Spleen (tissue), 11 donors: ENCODE data around the gene SPDEF. TPM values are rescaled to one million over a fixed set of nuclear protein-coding genes. Genes with fewer than 3 reads are reported as not detected.

Source experiments
- DNase-seq: peaks from one replicate; pipeline ENCODE4 v3.0.0-alpha.2; 2020
- H3K27ac ChIP-seq, 8 donors: fragments of 200-600 bp; sonication (generic) in 7 of 8; 1 replicate in 4 of 8; 2 replicates in 4 of 8; pipeline versions ENCODE4 v1.5.0 to v1.8.0; 2016 to 2021; ENCODE audit warnings: inconsistent platforms in 4 of 8, mild to moderate bottlenecking in 4 of 8, moderate library complexity in 1 of 8
- H3K27me3 ChIP-seq, 7 donors: fragments of 200-600 bp; sonication (generic) in 6 of 7; replicated peaks in 1 of 7; 1 replicate in 4 of 7; 2 replicates in 3 of 7; pipeline versions ENCODE4 v1.5.0 to v1.8.0; 2016 to 2021; ENCODE audit warnings: inconsistent platforms in 3 of 7, mild to moderate bottlenecking in 1 of 7
- H3K36me3 ChIP-seq, 6 donors: fragments of 200-600 bp; sonication (generic) in 5 of 6; 1 replicate in 4 of 6; 2 replicates in 2 of 6; pipeline versions ENCODE4 v1.5.0 to v1.8.0; 2016 to 2021; ENCODE audit warnings: inconsistent platforms in 2 of 6
- H3K4me1 ChIP-seq, 6 donors: fragments of 200-600 bp; sonication (generic) in 5 of 6; 1 replicate in 3 of 6; 2 replicates in 3 of 6; pipeline versions ENCODE4 v1.5.0 to v1.8.0; 2016 to 2021; ENCODE audit warnings: inconsistent platforms in 3 of 6
- H3K4me3 ChIP-seq, 8 donors: fragments of 200-600 bp; sonication (generic) in 7 of 8; 1 replicate in 4 of 8; 2 replicates in 4 of 8; pipeline versions ENCODE4 v1.5.0 to v1.8.0; 2016 to 2021; ENCODE audit warnings: inconsistent platforms in 4 of 8, mild to moderate bottlenecking in 4 of 8, moderate library complexity in 2 of 8
- H3K9me3 ChIP-seq, 8 donors: fragments of 200-600 bp; sonication (generic) in 7 of 8; 1 replicate in 4 of 8; 2 replicates in 4 of 8; pipeline versions ENCODE4 v1.5.0 to v1.8.0; 2016 to 2021; ENCODE audit warnings: inconsistent platforms in 4 of 8
- CTCF ChIP-seq, 11 experiments: fragments of 200-600 bp in 7 of 11; fragments of 450-650 bp in 4 of 11; sonication (generic) in 4 of 11; IDR thresholded peaks in 8 of 11; conservative IDR thresholded peaks in 3 of 11; 1 replicate in 7 of 11; 2 replicates in 4 of 11; pipeline versions ENCODE4 v1.4.0 to v1.8.0; 2016 to 2021; ENCODE audit warnings: antibody characterized with exemption in 11 of 11, inconsistent platforms in 4 of 11, mild to moderate bottlenecking in 1 of 11
- POLR2A ChIP-seq, 3 donors: fragments of 450-650 bp; IDR thresholded peaks; one replicate each; pipeline ENCODE4 v1.5.1; 2017; ENCODE audit warnings: antibody characterized with exemption in 3 of 3, mild to moderate bottlenecking in 1 of 3
- POLR2AphosphoS5 ChIP-seq, 3 donors: sonication (generic); formaldehyde crosslinking; IDR thresholded peaks; one replicate each; pipeline ENCODE4 v1.5.1; 2017; ENCODE audit warnings: antibody characterized with exemption in 3 of 3
- WGBS, 5 donors: extraction: QIAGEN DNeasy Blood & Tissue Kit in 3 of 5; methylation state at CpG; one replicate each; pipeline versions ENCODE4 v1.1.5 to v1.1.7; 2013 to 2018; 5-methylcytosine and 5-hydroxymethylcytosine counted together
- intact Hi-C: fragments of 100-400 bp; cut with DNase I; formaldehyde crosslinking; loops from one replicate; pipeline ENCODE4 v1.15.0; 2023; ENCODE audit warnings: low total_unique reads
- polyA plus RNA-seq, 3 donors: library from polyadenylated mRNA; stranded (reverse); fragments of 200-250 nt; gene quantifications; one replicate each; pipeline ENCODE4 v1.2.1, GENCODE V29; 2013
- total RNA-seq, 7 donors: library from RNA; depleted of rRNA in 3 of 7; stranded (reverse); fragments of >200 nt in 3 of 7; fragmentation: NEBNext Ultra II Directional in 4 of 7; extraction: Animal tissue kit (Norgen Biotek cat#: 25700) in 4 of 7; gene quantifications; one replicate each; pipeline versions ENCODE4 v1.1.0 to v1.2.1, GENCODE V29; 2016 to 2021
- donor health status: healthy with polysubstance abuse.
- donor health status: DM: no; HTN: no; CAD: no; lungs with moderate emphysema.
- donor health status: DM: no; HTN: no; CAD: no.
- donor health status: Bipolar disorder and iron deficiency.
- donor health status: healthy.
- donor health status: DM: no; HTN: no; CAD: no.
- donor health status: DM: yes; HTN: yes; CAD: no.

Gene SPDEF
- total and polyA plus RNA-seq, 10 donors = 0.03 to 0.32 (median 0.13) TPM; not detected in 7

GRCh38 chr6:34556493-34556892 is 364 bp upstream of the SPDEF start:
- H3K4me3 ChIP-seq = no peak overlapping the region
- no peak for DNase-seq
- TF ChIP-seq CTCF (IDR thresholded peaks at IDR 0.05 in 8 of 11, conservative IDR thresholded peaks at IDR 0.05 in 3 of 11) = no peak
- TF ChIP-seq POLR2A (IDR thresholded peaks at IDR 0.05) = no peak
- no peak for TF ChIP-seq POLR2AphosphoS5 (IDR thresholded peaks at IDR 0.05)
- H3K36me3 ChIP-seq = no peaks in the 10 kb centered on the region
- no peaks in the 10 kb centered on the region for H3K27me3 ChIP-seq
- 85 to 94% (median 88%) methylated on average over 8 to 9 of the region's 9 CpGs for WGBS, 5 donors
- peaks cover 0 to 11% (median 9%) of the 10 kb centered on the region in 8 donors for H3K9me3 ChIP-seq
- H3K27ac ChIP-seq = no peak overlapping the region
- peaks cover 0 to 9% (median 2%) of the 10 kb centered on the region in 6 donors for H3K4me1 ChIP-seq
- intact Hi-C loops = no loop called here

DNA sequence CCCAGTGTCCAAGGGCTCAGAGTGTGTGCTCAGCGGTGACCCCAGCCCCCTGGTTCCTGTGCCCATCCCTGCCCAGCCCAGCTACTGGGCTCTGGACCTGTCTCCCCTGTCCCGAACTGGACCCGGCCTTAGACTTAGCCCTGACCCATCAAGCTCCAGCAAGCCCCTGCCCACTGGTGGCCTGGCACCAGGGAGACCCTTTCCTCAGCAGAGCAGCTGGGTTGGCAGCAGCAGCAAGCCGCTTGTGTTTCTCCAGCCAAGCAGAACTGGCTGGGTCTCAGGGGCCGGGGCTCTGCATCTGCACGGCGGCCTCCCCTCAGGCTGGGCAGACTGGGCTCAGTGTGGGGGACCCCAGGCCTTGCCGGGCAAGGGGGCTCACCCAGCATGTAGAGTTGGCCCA is 801 bp downstream of the SPDEF start:
- peaks cover 0 to 11% (median 9%) of the 10 kb centered on the region in 8 donors for H3K9me3 ChIP-seq
- H3K27ac ChIP-seq = no peak overlapping the region
- H3K36me3 ChIP-seq = no peaks in the 10 kb centered on the region
- H3K4me1 ChIP-seq = peaks cover 0 to 6% (median under 1%) of the 10 kb centered on the region in 6 donors
- TF ChIP-seq CTCF (IDR thresholded peaks at IDR 0.05 in 8 of 11, conservative IDR thresholded peaks at IDR 0.05 in 3 of 11) = no peak
- TF ChIP-seq POLR2AphosphoS5 (IDR thresholded peaks at IDR 0.05) = no peak
- TF ChIP-seq POLR2A (IDR thresholded peaks at IDR 0.05) = no peak
- intact Hi-C loops = no loop called here
- DNase-seq = no peak
- no peak overlapping the region for H3K4me3 ChIP-seq
- peaks cover 0 to 10% (median 0%) of the 10 kb centered on the region in 7 donors for H3K27me3 ChIP-seq
- 82 to 96% (median 88%) methylated on average over 3 to 8 of the region's 8 CpGs for WGBS, 5 donors

GRCh38 chr6:34555007-34555322 is 1.2 kb downstream of the SPDEF start:
- peaks cover 0 to 6% (median 0%) of the 10 kb centered on the region in 6 donors for H3K4me1 ChIP-seq
- no peak overlapping the region for H3K4me3 ChIP-seq
- no peak for TF ChIP-seq POLR2A (IDR thresholded peaks at IDR 0.05)
- TF ChIP-seq CTCF (IDR thresholded peaks at IDR 0.05 in 8 of 11, conservative IDR thresholded peaks at IDR 0.05 in 3 of 11) = no peak
- TF ChIP-seq POLR2AphosphoS5 (IDR thresholded peaks at IDR 0.05) = no peak
- H3K27me3 ChIP-seq = peaks cover 0 to 11% (median 0%) of the 10 kb centered on the region in 7 donors
- H3K27ac ChIP-seq = no peak overlapping the region
- intact Hi-C loops = no loop called here
- WGBS, 5 donors = 61 to 83% (median 67%) methylated on average over 10 to 11 of the region's 11 CpGs
- H3K36me3 ChIP-seq = no peaks in the 10 kb centered on the region
- peaks cover 0 to 11% (median 9%) of the 10 kb centered on the region in 8 donors for H3K9me3 ChIP-seq
- no peak for DNase-seq

- intact Hi-C loops = no loop called here
- no peak for TF ChIP-seq POLR2A (IDR thresholded peaks at IDR 0.05)
- TF ChIP-seq POLR2AphosphoS5 (IDR thresholded peaks at IDR 0.05) = no peak
- TF ChIP-seq CTCF (IDR thresholded peaks at IDR 0.05 in 8 of 11, conservative IDR thresholded peaks at IDR 0.05 in 3 of 11) = no peak
- peaks cover 0 to 11% (median 0%) of the 10 kb centered on the region in 7 donors for H3K27me3 ChIP-seq
- H3K36me3 ChIP-seq = no peaks in the 10 kb centered on the region
- no peak overlapping the region for H3K4me3 ChIP-seq
- H3K27ac ChIP-seq = no peak overlapping the region
- H3K9me3 ChIP-seq = peaks cover 0 to 11% (median 9%) of the 10 kb centered on the region in 8 donors
- WGBS, 5 donors = 38 to 52% (median 47%) methylated on average over 11 to 15 of the region's 15 CpGs
- no peak for DNase-seq
- H3K4me1 ChIP-seq = peaks cover 0 to 6% (median 0%) of the 10 kb centered on the region in 6 donors
Measured at GRCh38 chr6:34554291-34555006, 1.7 kb downstream of the SPDEF start.
